Fibroblast of upper back skin (primary cell): Measurements from ENCODE around the gene IZUMO1.

Source experiments
- DNase-seq: peaks from one replicate; pipeline ENCODE4 v3.0.0-alpha.2; 2013

IZUMO1 gene

GRCh38 chr19:48756686-48757085 lies 10.0 kb upstream of the IZUMO1 start:
- DNase-seq = no peak

- no peak for DNase-seq
These were observed 9.5 kb upstream of the IZUMO1 start for GRCh38 chr19:48756212-48756611.

GRCh38 chr19:48755787-48756186 lies 9.1 kb upstream of the IZUMO1 start:
- no peak for DNase-seq

GRCh38 chr19:48755084-48755641 lies 8.5 kb upstream of the IZUMO1 start, which contains the start of gene FGF21:
Gene FGF21 (plus strand): TSS chr19:48755524. CDS start chr19:48756237, 713 bp downstream.
- DNase-seq = peak; percentile 53

GRCh38 chr19:48752496-48753365 lies 6.0 kb upstream of the IZUMO1 start, which contains the start of gene FUT1:
Gene FUT1 (minus strand): TSS chr19:48752641. CDS start chr19:48751281, 1,360 bp downstream.
- no peak for DNase-seq

GRCh38 chr19:48751845-48752495 lies 5.3 kb upstream of the IZUMO1 start:
- DNase-seq = no peak

GRCh38 chr19:48750771-48751504 lies 4.2 kb upstream of the IZUMO1 start:
- no peak for DNase-seq

- DNase-seq = no peak
These were observed 3.6 kb upstream of the IZUMO1 start for GRCh38 chr19:48750351-48750750.

GRCh38 chr19:48749571-48750198 lies 3.0 kb upstream of the IZUMO1 start:
- no peak for DNase-seq

GRCh38 chr19:48746110-48746509 lies 599 bp downstream of the IZUMO1 start:
- no peak for DNase-seq

GRCh38 chr19:48745208-48745995 lies 1.3 kb downstream of the IZUMO1 start:
- DNase-seq = peak; percentile 58

- no peak for DNase-seq
These were observed 4.6 kb downstream of the IZUMO1 start for GRCh38 chr19:48742096-48742495.

- DNase-seq = no peak
These were observed 5.3 kb downstream of the IZUMO1 start for GRCh38 chr19:48741129-48741999.

- no peak for DNase-seq
These were observed 6.3 kb downstream of the IZUMO1 start, which contains the start of gene RASIP1 for GRCh38 chr19:48740164-48740972. Gene RASIP1 (minus strand): TSS chr19:48740610. CDS start chr19:48740282, 328 bp downstream.

- DNase-seq = no peak
These were observed 7.1 kb downstream of the IZUMO1 start for GRCh38 chr19:48739404-48740163.

GRCh38 chr19:48738557-48739403 lies 7.9 kb downstream of the IZUMO1 start:
- peak; percentile 73 for DNase-seq

- no peak for DNase-seq
These were observed 9.2 kb downstream of the IZUMO1 start for GRCh38 chr19:48737360-48737998.
